K562 (cell line): ENCODE measurements around the gene ZFAND2A. TPM values are rescaled to one million over a fixed set of nuclear protein-coding genes. Genes with fewer than 3 reads are reported as not detected.

ENCODE experiments used
- ATAC-seq: fragments of 200-7000 bp; cut with Tn5 transposase; 3 replicates; pipeline ENCODE4 v1.9.1; 2020; ENCODE audit warnings: moderate library complexity
- BruUV-seq: library from RNA; stranded (reverse); fragments of 400-500 nt; replicated peaks from 2 replicates; lab custom pipeline; 2021; lab: Mats Ljungman, UMichigan
- CTCF ChIA-PET: fragments of 300-600 bp; formaldehyde crosslinking; extraction: SDS; loops from one replicate; lab custom pipeline; 2021; ENCODE audit warnings: low intra/inter-chr PET ratio; lab: Yijun Ruan, JAX
- POLR2A ChIA-PET: fragments of 300-600, 350-650 bp; sonication (Branson Sonifier 250); formaldehyde crosslinking; extraction: SDS; loops from one replicate; lab custom pipeline; 2021; ENCODE audit warnings: antibody characterized with exemption, inconsistent platforms; lab: Yijun Ruan, JAX
- DNase-seq, 4 experiments: peaks; one replicate each; pipeline versions ENCODE4 v3.0.0 to v3.0.0-alpha.2; 2011 to 2018; ENCODE audit warnings: low spot score in 3 of 4, mixed read lengths in 3 of 4; ENCODE audit errors: extremely low read depth in 1 of 4
- FAIRE-seq: peaks from 2 replicates; lab custom pipeline; 2011; peaks lifted over from hg19 to GRCh38; lab: Jason Lieb, UNC
- H2AFZ ChIP-seq: 2 replicates; pipeline ENCODE4 v1.6.0; 2011; ENCODE audit warnings: low read depth, low read length, control low read depth, inconsistent platforms
- H3K27ac ChIP-seq: fragments of 200-600 bp; 3 replicates; pipeline ENCODE4 v1.8.0; 2011; ENCODE audit warnings: low read depth, mild to moderate bottlenecking, control low read depth, inconsistent platforms, low read length, moderate library complexity, mixed read lengths; ENCODE audit errors: extremely low read depth
- H3K27me3 ChIP-seq, 2 experiments: fragments of 300-600 bp in 1 of 2; 2 replicates in 1 of 2; 3 replicates in 1 of 2; pipeline versions ENCODE4 v1.6.0 to v1.8.0; 2011; ENCODE audit warnings: inconsistent platforms in 2 of 2, low read length in 2 of 2, mild to moderate bottlenecking in 1 of 2, mixed read lengths in 1 of 2, moderate library complexity in 1 of 2; ENCODE audit not compliant: control insufficient read depth in 2 of 2, insufficient read depth in 2 of 2
- H3K36me3 ChIP-seq: fragments of 300-600 bp; 3 replicates; pipeline ENCODE4 v1.8.0; 2011; ENCODE audit warnings: mild to moderate bottlenecking, low read length, inconsistent platforms; ENCODE audit not compliant: control insufficient read depth, insufficient read depth
- H3K4me1 ChIP-seq, 2 experiments: fragments of 200-600 bp in 1 of 2; replicated peaks in 1 of 2; 2 replicates in 1 of 2; 3 replicates in 1 of 2; pipeline versions ENCODE4 v1.5.1 to v1.8.0; 2011; ENCODE audit warnings: inconsistent platforms in 2 of 2, low read length in 2 of 2, mild to moderate bottlenecking in 1 of 2, mixed read lengths in 1 of 2, moderate library complexity in 1 of 2; ENCODE audit not compliant: control insufficient read depth in 2 of 2, insufficient read depth in 2 of 2
- H3K4me2 ChIP-seq: 2 replicates; pipeline ENCODE4 v1.6.1; 2011; ENCODE audit warnings: low read length, control low read depth, inconsistent platforms, mixed read lengths; ENCODE audit not compliant: insufficient read depth
- H3K4me3 ChIP-seq: fragments of 200-600 bp; sonication (generic), shearing (Covaris generic); 2 replicates; pipeline ENCODE4 v1.5.1; 2016; ENCODE audit warnings: control low read depth, inconsistent platforms
- H3K79me2 ChIP-seq: fragments of 200-600 bp; 3 replicates; pipeline ENCODE4 v1.8.0; 2011; ENCODE audit warnings: low read length, inconsistent platforms; ENCODE audit not compliant: control insufficient read depth, insufficient read depth
- H3K9ac ChIP-seq, 2 experiments: 2 replicates each; pipeline versions ENCODE4 v1.6.0 to v1.6.1; 2011; ENCODE audit warnings: low read depth in 2 of 2, low read length in 2 of 2, control low read depth in 1 of 2, inconsistent platforms in 1 of 2, mild to moderate bottlenecking in 1 of 2, mixed read lengths in 1 of 2; ENCODE audit not compliant: insufficient read depth in 1 of 2
- H3K9me1 ChIP-seq: one replicate; pipeline ENCODE4 v1.6.0; 2011; ENCODE audit warnings: inconsistent platforms, mild to moderate bottlenecking, low read length, moderate library complexity; ENCODE audit not compliant: control insufficient read depth, insufficient read depth
- H3K9me3 ChIP-seq: replicated peaks from 2 replicates; pipeline ENCODE4 v1.5.1; 2011; ENCODE audit warnings: low read depth, low read length, inconsistent platforms; ENCODE audit not compliant: control insufficient read depth, insufficient read depth
- H4K20me1 ChIP-seq: replicated peaks from 2 replicates; pipeline ENCODE4 v1.6.1; 2011; ENCODE audit warnings: low read length, inconsistent platforms, mixed read lengths; ENCODE audit not compliant: control insufficient read depth, insufficient read depth
- ARID2 ChIP-seq: fragments of 450-650 bp; IDR thresholded peaks from 2 replicates; pipeline ENCODE4 v1.6.1; 2017; ENCODE audit warnings: antibody characterized with exemption, mild to moderate bottlenecking
- CUX1 ChIP-seq: fragments of 200-800 bp; sonication (Bioruptor generic); IDR thresholded peaks from 2 replicates; pipeline ENCODE4 v1.6.1; 2016; ENCODE audit warnings: missing genetic modification characterization, missing compliant biosample characterization
- EGR1 ChIP-seq: fragments of 450-650 bp; conservative IDR thresholded peaks from 2 replicates; pipeline ENCODE4 v1.6.1; 2017; ENCODE audit warnings: mild to moderate bottlenecking
- FOXA1 ChIP-seq: fragments of 450-650 bp; IDR thresholded peaks from 2 replicates; pipeline ENCODE4 v1.6.1; 2016; ENCODE audit warnings: mild to moderate bottlenecking, borderline replicate concordance
- HDAC2 ChIP-seq: fragments of 450-650 bp; IDR thresholded peaks from 2 replicates; pipeline ENCODE4 v1.6.1; 2016; ENCODE audit warnings: mild to moderate bottlenecking
- HES1 ChIP-seq: fragments of 450-650 bp; IDR thresholded peaks from 2 replicates; pipeline ENCODE4 v1.6.1; 2016; ENCODE audit warnings: low read depth, mild to moderate bottlenecking, moderate library complexity
- MAFK ChIP-seq: IDR thresholded peaks from 2 replicates; pipeline ENCODE4 v1.6.1; 2011; ENCODE audit warnings: low read length, improper control_type of control experiment
- MITF ChIP-seq: IDR thresholded peaks from 2 replicates; pipeline ENCODE4 v1.6.1; 2014; ENCODE audit warnings: antibody characterized with exemption
- PREB ChIP-seq: sonication (generic); formaldehyde crosslinking; IDR thresholded peaks from 2 replicates; pipeline ENCODE4 v1.8.1; 2023; ENCODE audit warnings: mild to moderate bottlenecking, missing genetic modification reagents
- RBM39 ChIP-seq: fragments of 200-400 bp; formaldehyde crosslinking; optimal IDR thresholded peaks from 2 replicates; pipeline ENCODE3; 2018; ENCODE audit warnings: low read depth, low read length
- SAFB2 ChIP-seq: fragments of 200-400 bp; formaldehyde crosslinking; IDR thresholded peaks from 2 replicates; pipeline ENCODE4 v1.6.1; 2018; ENCODE audit warnings: borderline replicate concordance, low read length, low read depth, moderate library complexity; ENCODE audit not compliant: severe bottlenecking
- SMAD3 ChIP-seq: fragments of 450-650 bp; formaldehyde crosslinking; conservative IDR thresholded peaks from 2 replicates; pipeline ENCODE4 v1.4.0; 2020; ENCODE audit warnings: mild to moderate bottlenecking
- ZNF785 ChIP-seq: fragments of 250-450 bp; sonication (Bioruptor Pico); IDR thresholded peaks from 2 replicates; pipeline ENCODE4 v1.4.0; 2020; ENCODE audit warnings: mild to moderate bottlenecking
- WGBS: fragments of 100-300 bp; shearing (Covaris generic); methylation state at CpG from one replicate; pipeline ENCODE4 v1.1.6; 2016; ENCODE audit warnings: low coverage, mixed read lengths; ENCODE audit not compliant: insufficient coverage; ENCODE audit errors: missing lambda C conversion rate; 5-methylcytosine and 5-hydroxymethylcytosine counted together
- in situ Hi-C: fragments of 300-500 bp; cut with MboI; formaldehyde crosslinking; loops from 4 replicates; pipeline ENCODE4 v1.15.0; 2018; ENCODE audit warnings: inconsistent platforms, mixed read lengths
- intact Hi-C: fragments of 100-400 bp; cut with micrococcal nuclease; formaldehyde crosslinking; loops from 2 replicates; pipeline ENCODE4 v1.14.2; 2022
- polyA plus RNA-seq, 8 experiments: library from polyadenylated mRNA; depleted of rRNA in 4 of 8; stranded (reverse) in 5 of 8; unstranded in 3 of 8; fragments of >200 nt; fragmentation: Nextera tagmentation in 2 of 8; fragmentation: Illumina TruSeq in 1 of 8; extraction: Ambion mirVana in 2 of 8; extraction: Trizol in 1 of 8; gene quantifications; 2 replicates each; pipeline versions ENCODE4 v1.2.1 to v1.2.3, GENCODE V29; 2011 to 2014; ENCODE audit warnings: inconsistent platforms in 1 of 8, missing spikeins in 1 of 8
- total RNA-seq, 7 experiments: library from RNA; depleted of rRNA in 6 of 7; stranded (reverse); fragments of >200 nt in 6 of 7; fragmentation: Illumina TruSeq in 2 of 7; extraction: Trizol in 2 of 7; gene quantifications; 2 replicates each; pipeline versions ENCODE4 v1.2.1 to v1.2.3, GENCODE V29; 2011 to 2021; ENCODE audit warnings: low replicate concordance in 1 of 7
- TF ChIP-seq, protein P1 (sequence below): fragments of 250-450 bp; sonication (Bioruptor Pico); IDR thresholded peaks from 2 replicates; pipeline ENCODE4 v1.5.0; 2020; ENCODE audit warnings: mild to moderate bottlenecking

The ZFAND2A gene
- total and polyA plus RNA-seq, 9 of the 15 experiments (the other 6 are each of a cell fraction or from before 2014, with no cell fraction given): 16.8 to 56.8 (median 26.1) TPM

GRCh38 chr7:1201916-1202315 is 41.9 kb upstream of the ZFAND2A start:
- FAIRE-seq: no peak
- Histone ChIP-seq H3K4me3 (no peak overlapping the region), H3K27me3 (peaks cover 16 to 45% of the 10 kb centered on the region in 2 experiments), H3K9ac (no peak overlapping the region), H3K4me1 (peaks cover 0 to 6% of the 10 kb centered on the region in 2 experiments; a peak in 2 of 5 replicates), H3K36me3 (no peaks in the 10 kb centered on the region), H3K9me1 (no peaks in the 10 kb centered on the region), H4K20me1 (no peaks in the 10 kb centered on the region), H3K79me2 (no peaks in the 10 kb centered on the region), H3K4me2 (no peak overlapping the region), H3K27ac (no peak overlapping the region), H3K9me3 (no peaks in the 10 kb centered on the region), H2AFZ (no peak overlapping the region)
- BruUV-seq: no TSS peak
- peak in 2 of 4 experiments; percentile 8 to 9 for DNase-seq
- in situ Hi-C loops (no loop called here), intact Hi-C loops (no loop called here)
- POLR2A ChIA-PET: no interaction called here
- ATAC-seq: no peak; the same call in 2 of the 3 replicates
- CTCF ChIA-PET: no interaction called here
- WGBS: 0% methylated on average over 15 of the region's 15 CpGs
- TF ChIP-seq SAFB2: no peak
- TF ChIP-seq RBM39: no peak
- no peak for TF ChIP-seq MAFK
- TF ChIP-seq, protein P1, sequence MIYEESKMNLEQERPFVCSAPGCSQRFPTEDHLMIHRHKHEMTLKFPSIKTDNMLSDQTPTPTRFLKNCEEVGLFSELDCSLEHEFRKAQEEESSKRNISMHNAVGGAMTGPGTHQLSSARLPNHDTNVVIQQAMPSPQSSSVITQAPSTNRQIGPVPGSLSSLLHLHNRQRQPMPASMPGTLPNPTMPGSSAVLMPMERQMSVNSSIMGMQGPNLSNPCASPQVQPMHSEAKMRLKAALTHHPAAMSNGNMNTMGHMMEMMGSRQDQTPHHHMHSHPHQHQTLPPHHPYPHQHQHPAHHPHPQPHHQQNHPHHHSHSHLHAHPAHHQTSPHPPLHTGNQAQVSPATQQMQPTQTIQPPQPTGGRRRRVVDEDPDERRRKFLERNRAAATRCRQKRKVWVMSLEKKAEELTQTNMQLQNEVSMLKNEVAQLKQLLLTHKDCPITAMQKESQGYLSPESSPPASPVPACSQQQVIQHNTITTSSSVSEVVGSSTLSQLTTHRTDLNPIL (CRISPR knock-in tag): no peak
- no peak for TF ChIP-seq EGR1
- TF ChIP-seq ZNF785 (CRISPR knock-in tag): no peak
- TF ChIP-seq HES1: no peak
- no peak for TF ChIP-seq CUX1 (CRISPR knock-in tag)
- TF ChIP-seq ARID2: no peak
- TF ChIP-seq MITF: no peak
- no peak for TF ChIP-seq FOXA1
- no peak for TF ChIP-seq HDAC2
- no peak for TF ChIP-seq PREB (CRISPR knock-in tag)
- no peak for TF ChIP-seq SMAD3
